ENCODE results near the gene SPARC. TPM values are rescaled to one million over a fixed set of nuclear protein-coding genes. Genes with fewer than 3 reads are reported as not detected.

SPARC gene
- polyA plus RNA-seq, 4 donors: 2,008 to 2,551 (median 2,286) TPM

GRCh38 chr5:151661968-151662732 is 24.6 kb downstream of the SPARC start:
- no peak for DNase-seq (ENCODE audit: low read depth in 4 of 4, low spot score in 2 of 4)

DNA sequence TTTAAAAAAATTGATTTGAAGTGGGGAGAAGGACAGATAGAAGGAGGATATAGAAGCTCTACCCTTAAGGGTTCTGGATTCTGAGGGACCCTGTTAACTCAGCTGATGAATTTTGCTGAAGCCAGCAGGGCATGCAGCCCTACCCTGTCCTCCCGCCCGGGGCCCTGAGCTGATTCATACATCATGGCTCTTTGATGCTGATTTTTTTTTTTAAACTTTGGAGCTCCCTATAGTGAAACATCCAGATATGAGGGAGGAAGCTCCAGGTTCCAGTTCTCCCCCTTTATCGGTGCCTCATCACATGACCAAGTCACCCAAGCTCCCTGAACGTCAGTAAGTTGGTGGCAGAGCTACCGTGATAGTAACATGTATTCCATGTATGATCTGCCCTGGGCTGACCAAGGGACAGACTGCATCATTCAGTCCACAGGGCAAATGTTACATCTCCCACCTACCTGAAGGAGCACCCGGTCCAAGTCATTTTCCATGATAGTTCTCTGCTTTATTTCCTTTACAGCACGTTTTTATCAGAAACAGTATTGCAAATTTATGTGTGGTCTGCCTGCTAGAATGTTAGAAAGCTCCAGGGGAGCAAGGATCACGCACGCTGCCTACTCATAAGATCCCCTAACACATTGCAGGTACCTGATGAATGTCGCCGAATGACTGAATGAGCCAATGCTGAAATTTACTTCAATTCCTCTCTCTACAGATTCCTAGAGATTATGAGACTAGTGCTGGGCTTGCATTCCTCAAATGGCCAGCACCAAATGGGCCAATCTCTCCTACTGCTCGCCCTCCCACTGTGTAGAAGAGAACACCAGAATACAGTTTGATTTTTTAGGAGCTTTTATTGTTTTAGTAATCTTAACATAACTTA is 25.9 kb downstream of the SPARC start:
- DNase-seq (ENCODE audit: low read depth in 4 of 4, low spot score in 2 of 4): no peak

GRCh38 chr5:151659001-151659754 is 27.5 kb downstream of the SPARC start:
- DNase-seq (ENCODE audit: low read depth in 4 of 4, low spot score in 2 of 4): peak in 2 of 4 donors; percentile 53 to 69

DNA sequence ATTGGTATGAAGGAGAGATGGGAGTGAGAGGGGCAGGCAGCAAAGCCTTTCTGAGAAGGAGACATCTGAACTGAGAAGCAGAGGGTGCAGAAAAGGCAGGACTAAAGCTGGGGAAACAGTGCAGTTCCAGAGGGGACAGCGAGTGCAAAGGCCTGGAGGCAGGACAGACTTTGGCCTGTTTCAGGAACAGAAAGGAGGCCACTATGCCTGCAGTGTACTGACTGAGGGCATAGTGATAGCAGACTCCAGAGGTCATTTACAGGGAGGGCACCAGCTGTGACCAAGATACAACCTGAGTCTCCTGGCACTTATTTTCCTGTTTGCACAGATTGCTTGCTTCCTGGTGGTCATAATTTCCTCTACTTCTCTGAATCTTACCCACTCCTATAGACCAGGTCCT is 29.6 kb downstream of the SPARC start:
- no peak for DNase-seq (ENCODE audit: low read depth in 4 of 4, low spot score in 2 of 4)

DNA sequence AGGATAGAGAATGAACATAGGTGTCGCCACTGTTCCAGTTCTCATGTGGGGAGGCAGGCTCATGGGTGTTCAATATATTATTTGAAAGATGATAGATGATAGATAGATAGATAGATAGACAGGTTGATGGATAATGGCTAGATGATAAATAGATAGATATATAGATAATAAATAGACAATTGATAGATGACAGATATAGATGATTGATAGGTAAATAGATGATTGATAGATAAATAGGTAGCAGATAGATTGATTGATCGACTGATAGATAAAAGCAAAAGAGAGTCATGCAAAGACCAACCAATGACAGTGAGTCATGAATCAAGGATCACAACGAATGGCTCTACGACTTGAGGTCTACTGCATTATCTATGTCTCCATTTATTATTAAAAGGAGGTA is 30.4 kb downstream of the SPARC start:
- no peak for DNase-seq (ENCODE audit: low read depth in 4 of 4, low spot score in 2 of 4)

- peak in 1 of 4 donors; percentile 73 for DNase-seq (ENCODE audit: low read depth in 4 of 4, low spot score in 2 of 4)
Measured at GRCh38 chr5:151651997-151652645, 34.6 kb downstream of the SPARC start.

DNA sequence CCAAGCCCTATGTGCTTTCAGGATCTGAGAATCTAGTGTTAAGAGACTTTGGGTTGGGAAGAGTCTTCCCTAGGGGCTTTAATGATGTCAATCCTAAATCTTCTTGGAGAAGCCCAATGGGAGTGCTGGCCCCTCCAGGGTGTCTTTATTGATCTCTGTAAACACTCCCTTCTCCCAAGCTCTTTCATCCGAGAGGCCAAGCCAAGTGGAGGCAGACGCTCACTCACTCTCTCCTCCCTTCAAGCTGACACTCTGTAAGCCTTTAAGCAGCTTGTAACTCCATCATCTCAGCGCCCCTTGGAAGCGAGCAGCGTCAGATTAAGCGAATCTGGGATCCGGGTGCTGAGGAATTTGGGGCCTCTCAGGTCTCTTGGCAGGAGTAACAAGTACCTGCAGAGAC is 37.7 kb downstream of the SPARC start:
- DNase-seq (ENCODE audit: low read depth in 4 of 4, low spot score in 2 of 4): no peak

GRCh38 chr5:151648089-151648488 is 38.6 kb downstream of the SPARC start:
- DNase-seq (ENCODE audit: low read depth in 4 of 4, low spot score in 2 of 4): no peak

DNA sequence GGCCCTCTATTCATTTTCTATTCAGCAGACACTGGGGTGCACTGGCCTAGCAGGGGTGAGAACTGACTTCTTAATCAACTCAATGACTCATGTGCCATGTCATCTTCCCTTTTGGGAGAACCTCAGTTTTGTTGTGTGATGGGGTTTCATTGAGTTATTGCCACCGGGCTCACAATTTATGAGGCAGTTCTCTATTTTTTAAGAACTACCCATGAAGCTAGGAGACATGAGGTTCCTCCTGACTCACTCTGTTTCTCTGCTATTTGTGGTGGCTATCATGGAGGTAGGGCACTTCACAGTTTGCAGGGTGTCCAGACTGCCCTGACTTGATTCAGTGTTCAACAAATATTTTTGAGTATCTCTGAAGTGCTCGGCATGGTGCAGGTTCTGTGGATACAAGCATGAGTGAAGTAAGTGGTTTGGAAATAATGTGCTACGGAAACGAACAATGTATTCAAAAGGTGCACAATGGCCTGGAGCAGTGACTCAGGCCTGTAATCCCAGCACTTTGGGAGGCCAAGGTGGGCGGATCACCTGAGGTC is 39.3 kb downstream of the SPARC start:
- no peak for DNase-seq (ENCODE audit: low read depth in 4 of 4, low spot score in 2 of 4)

GRCh38 chr5:151646334-151646733 is 40.4 kb downstream of the SPARC start:
- DNase-seq (ENCODE audit: low read depth in 4 of 4, low spot score in 2 of 4): no peak

- no peak for DNase-seq (ENCODE audit: low read depth in 4 of 4, low spot score in 2 of 4)
Measured at GRCh38 chr5:151643388-151643787, 43.3 kb downstream of the SPARC start.

GRCh38 chr5:151642472-151643140 is 44.1 kb downstream of the SPARC start:
- no peak for DNase-seq (ENCODE audit: low read depth in 4 of 4, low spot score in 2 of 4)

GRCh38 chr5:151638619-151639018 is 48.1 kb downstream of the SPARC start:
- no peak for DNase-seq (ENCODE audit: low read depth in 4 of 4, low spot score in 2 of 4)

- no peak for DNase-seq (ENCODE audit: low read depth in 4 of 4, low spot score in 2 of 4)
Measured at GRCh38 chr5:151637676-151638075, 49.0 kb downstream of the SPARC start.

DNA sequence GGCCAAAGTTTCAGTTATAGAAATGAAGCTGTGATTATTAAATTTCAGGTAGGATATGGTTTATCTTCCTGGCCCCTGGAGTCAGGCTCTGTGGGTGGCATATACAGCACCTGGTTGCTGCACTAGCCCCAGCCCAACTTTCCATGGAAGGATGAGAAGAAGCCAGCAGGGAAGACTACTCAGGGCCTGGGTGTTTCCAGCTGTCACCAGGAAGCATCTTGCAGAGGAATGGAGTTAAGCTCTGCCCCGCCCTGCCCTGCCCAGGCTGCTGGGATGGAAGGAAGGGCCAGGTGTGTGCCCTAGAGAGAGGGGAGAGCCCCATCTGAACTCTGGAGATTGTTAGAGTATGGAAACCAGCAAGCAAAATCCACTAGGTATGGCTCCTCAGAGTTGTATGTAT is 52.8 kb downstream of the SPARC start:
- DNase-seq (ENCODE audit: low read depth in 4 of 4, low spot score in 2 of 4): no peak

DNA sequence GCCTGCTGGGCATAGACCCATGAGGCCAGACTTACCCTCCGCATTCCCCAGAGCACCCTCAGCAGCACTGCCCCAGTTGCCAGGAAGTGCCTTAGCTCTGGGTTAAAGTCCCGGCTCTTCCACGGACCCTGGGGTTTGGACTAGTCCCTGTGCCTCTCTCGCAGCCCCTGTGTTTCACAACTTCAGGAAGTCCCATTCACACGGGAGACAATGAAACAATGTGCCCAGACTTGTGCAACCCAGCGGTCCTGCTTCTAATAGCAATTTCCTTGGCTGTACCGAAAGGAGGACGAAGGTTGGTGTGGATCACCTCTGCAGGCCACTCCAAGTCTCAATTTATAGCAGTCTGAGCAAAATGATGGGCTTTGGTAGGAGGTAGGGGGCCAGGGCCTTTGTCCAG is 53.8 kb downstream of the SPARC start:
- no peak for DNase-seq (ENCODE audit: low read depth in 4 of 4, low spot score in 2 of 4)

- no peak for DNase-seq (ENCODE audit: low read depth in 4 of 4, low spot score in 2 of 4)
Measured at GRCh38 chr5:151632524-151632923, 54.2 kb downstream of the SPARC start.

DNA sequence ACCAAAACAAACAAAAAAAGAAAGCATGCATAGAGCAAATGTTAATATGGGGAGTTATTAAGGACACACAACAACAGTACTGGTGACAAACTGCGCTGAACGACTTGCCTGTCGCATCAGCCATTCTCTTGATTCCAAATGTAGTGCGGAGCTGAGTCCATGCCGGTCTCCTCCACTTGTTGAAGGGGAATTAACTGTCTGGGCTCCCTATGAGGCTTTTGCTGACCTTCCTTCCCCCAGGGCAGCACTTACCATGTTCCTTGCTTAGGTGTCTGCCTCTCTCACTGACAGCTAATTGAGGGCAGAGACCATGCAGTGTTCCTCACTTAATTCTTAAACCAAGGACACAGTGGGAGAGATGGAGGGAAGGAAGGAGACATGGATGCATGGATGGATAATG is 54.8 kb downstream of the SPARC start:
- no peak for DNase-seq (ENCODE audit: low read depth in 4 of 4, low spot score in 2 of 4)

DNA sequence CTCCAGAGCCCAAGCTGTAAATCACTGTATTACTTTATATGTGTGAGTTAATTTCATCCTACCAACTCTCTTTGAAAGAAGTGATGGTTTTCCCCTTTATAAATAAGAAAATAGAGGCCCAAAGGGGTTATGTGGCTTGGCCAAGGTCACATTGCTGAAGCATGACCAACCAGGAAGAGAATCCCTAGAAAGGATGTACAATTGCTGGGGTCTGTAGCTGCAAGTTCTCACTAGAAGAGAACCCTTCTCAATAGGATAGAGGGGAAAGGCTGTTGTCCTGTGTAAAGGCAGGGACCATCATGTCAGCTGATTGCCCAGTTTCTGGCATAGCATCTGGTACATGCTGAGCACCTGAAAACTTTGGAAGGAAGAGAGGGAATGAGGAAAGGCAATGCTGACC is 56.6 kb downstream of the SPARC start:
- no peak for DNase-seq (ENCODE audit: low read depth in 4 of 4, low spot score in 2 of 4)
